ENCODE measurements around the gene TMEM252.

Gene TMEM252

GRCh38 chr9:68540712-68541535 lies at the start of gene TMEM252:
Gene TMEM252 (minus strand): TSS chr9:68540883. CDS start chr9:68540814, 69 bp downstream.
- FAIRE-seq = no peak

GRCh38 chr9:68585034-68585761 lies 44.5 kb upstream of the TMEM252 start:
- no peak for FAIRE-seq

GRCh38 chr9:68584189-68585033 lies 43.7 kb upstream of the TMEM252 start:
- peak; percentile 82 for FAIRE-seq

- no peak for FAIRE-seq
Measured at GRCh38 chr9:68581696-68582095, 41.0 kb upstream of the TMEM252 start.

- no peak for FAIRE-seq
Measured at GRCh38 chr9:68577774-68578591, 37.3 kb upstream of the TMEM252 start.

- no peak for FAIRE-seq
Measured at GRCh38 chr9:68575817-68576216, 35.1 kb upstream of the TMEM252 start.

- peak; percentile 78 for FAIRE-seq
Measured at GRCh38 chr9:68574150-68574549, 33.5 kb upstream of the TMEM252 start.

GRCh38 chr9:68567565-68567964 lies 26.9 kb upstream of the TMEM252 start:
- FAIRE-seq = no peak

GRCh38 chr9:68562461-68562860 lies 21.8 kb upstream of the TMEM252 start:
- no peak for FAIRE-seq

- FAIRE-seq = no peak
Measured at GRCh38 chr9:68560071-68560844, 19.6 kb upstream of the TMEM252 start.

- no peak for FAIRE-seq
Measured at GRCh38 chr9:68558545-68558944, 17.9 kb upstream of the TMEM252 start.

- no peak for FAIRE-seq
Measured at GRCh38 chr9:68555437-68556150, 14.9 kb upstream of the TMEM252 start.

GRCh38 chr9:68552700-68553476 lies 12.2 kb upstream of the TMEM252 start:
- no peak for FAIRE-seq

- FAIRE-seq = no peak
Measured at GRCh38 chr9:68551191-68551590, 10.5 kb upstream of the TMEM252 start.

- FAIRE-seq = no peak
Measured at GRCh38 chr9:68548241-68548640, 7.6 kb upstream of the TMEM252 start.

- FAIRE-seq = no peak
Measured at GRCh38 chr9:68547417-68547816, 6.7 kb upstream of the TMEM252 start.

- no peak for FAIRE-seq
Measured at GRCh38 chr9:68546596-68547390, 6.1 kb upstream of the TMEM252 start.

- no peak for FAIRE-seq
Measured at GRCh38 chr9:68545033-68545705, 4.5 kb upstream of the TMEM252 start.

- FAIRE-seq = no peak
Measured at GRCh38 chr9:68541568-68541967, 885 bp upstream of the TMEM252 start.

Data from islet of Langerhans (tissue), 1 donor.